Memory B cell (primary cell): ENCODE results near the gene IRAK2.

ENCODE experiments used
- ATAC-seq: fragments of 150-1000 bp; cut with Tn5 transposase; 2 replicates; pipeline ENCODE4 v1.10.0; 2021; ENCODE audit warnings: low read depth, mild to moderate bottlenecking, moderate library complexity
- DNase-seq, 2 donors: peaks; one replicate each; pipeline ENCODE4 v3.0.0; 2022; ENCODE audit warnings: low spot score in 2 of 2
- H3K27ac Mint-ChIP-seq: one replicate; pipeline ENCODE4 v1.8.0; 2022; ENCODE audit warnings: mild to moderate bottlenecking, moderate library complexity, mixed read lengths
- H3K27me3 Mint-ChIP-seq: one replicate; pipeline ENCODE4 v1.8.0; 2022; ENCODE audit warnings: mixed read lengths
- H3K36me3 Mint-ChIP-seq: one replicate; pipeline ENCODE4 v1.8.0; 2022; ENCODE audit warnings: mild to moderate bottlenecking, mixed read lengths
- H3K4me1 Mint-ChIP-seq: one replicate; pipeline ENCODE4 v1.8.0; 2022; ENCODE audit warnings: mixed read lengths
- H3K4me3 Mint-ChIP-seq: one replicate; pipeline ENCODE4 v1.8.0; 2022; ENCODE audit warnings: mild to moderate bottlenecking, moderate library complexity, mixed read lengths
- H3K9me3 Mint-ChIP-seq: one replicate; pipeline ENCODE4 v1.8.0; 2022; ENCODE audit warnings: mixed read lengths

Gene IRAK2

GRCh38 chr3:10233988-10234387, 69.3 kb downstream of the IRAK2 start:
- ATAC-seq (no peak), DNase-seq (no peak)
- no peak overlapping the region for H3K27ac Mint-ChIP-seq
- H3K36me3 Mint-ChIP-seq = peaks cover 27% of the 10 kb centered on the region
- H3K27me3 Mint-ChIP-seq = no peaks in the 10 kb centered on the region
- no peaks in the 10 kb centered on the region for H3K9me3 Mint-ChIP-seq
- peaks cover 6% of the 10 kb centered on the region for H3K4me1 Mint-ChIP-seq
- no peak overlapping the region for H3K4me3 Mint-ChIP-seq

- Mint-ChIP-seq H3K36me3 (peaks cover 29% of the 10 kb centered on the region), H3K9me3 (no peaks in the 10 kb centered on the region), H3K27me3 (no peaks in the 10 kb centered on the region), H3K4me1 (peaks cover 8% of the 10 kb centered on the region), H3K4me3 (no peak overlapping the region), H3K27ac (no peak overlapping the region)
- no peak for DNase-seq
- ATAC-seq = no peak
These were observed 70.0 kb downstream of the IRAK2 start for GRCh38 chr3:10234526-10235230.

GRCh38 chr3:10235551-10235950, 70.8 kb downstream of the IRAK2 start:
- Mint-ChIP-seq H3K36me3 (peaks cover 30% of the 10 kb centered on the region), H3K4me3 (no peak overlapping the region), H3K27ac (no peak overlapping the region), H3K9me3 (no peaks in the 10 kb centered on the region), H3K4me1 (peaks cover 8% of the 10 kb centered on the region), H3K27me3 (no peaks in the 10 kb centered on the region)
- DNase-seq (no peak), ATAC-seq (no peak)

GRCh38 chr3:10238345-10239183, 73.8 kb downstream of the IRAK2 start:
- H3K9me3 Mint-ChIP-seq = no peaks in the 10 kb centered on the region
- H3K27ac Mint-ChIP-seq = no peak overlapping the region
- no peak for DNase-seq
- H3K36me3 Mint-ChIP-seq = peaks cover 25% of the 10 kb centered on the region
- no peak overlapping the region for H3K4me3 Mint-ChIP-seq
- ATAC-seq = no peak
- no peaks in the 10 kb centered on the region for H3K27me3 Mint-ChIP-seq
- peaks cover 6% of the 10 kb centered on the region for H3K4me1 Mint-ChIP-seq

- Mint-ChIP-seq H3K4me1 (peaks cover 6% of the 10 kb centered on the region), H3K9me3 (peaks cover 4% of the 10 kb centered on the region), H3K4me3 (no peak overlapping the region), H3K36me3 (peaks cover 37% of the 10 kb centered on the region), H3K27me3 (no peaks in the 10 kb centered on the region), H3K27ac (no peak overlapping the region)
- ATAC-seq (no peak), DNase-seq (no peak)
These were observed 76.1 kb downstream of the IRAK2 start for GRCh38 chr3:10240799-10241198.

- Mint-ChIP-seq H3K9me3 (peaks cover 4% of the 10 kb centered on the region), H3K27me3 (no peaks in the 10 kb centered on the region), H3K4me1 (peaks cover 6% of the 10 kb centered on the region), H3K4me3 (no peak overlapping the region), H3K27ac (peak overlapping the region; percentile 38), H3K36me3 (peaks cover 30% of the 10 kb centered on the region)
- DNase-seq = no peak
- ATAC-seq = peak; percentile 32
These were observed 77.7 kb downstream of the IRAK2 start for GRCh38 chr3:10242182-10243065.

GRCh38 chr3:10244009-10244408, 79.3 kb downstream of the IRAK2 start:
- Mint-ChIP-seq H3K27ac (no peak overlapping the region), H3K9me3 (peaks cover 4% of the 10 kb centered on the region), H3K4me1 (peaks cover 12% of the 10 kb centered on the region), H3K4me3 (no peak overlapping the region), H3K27me3 (no peaks in the 10 kb centered on the region), H3K36me3 (peaks cover 21% of the 10 kb centered on the region)
- no peak for DNase-seq
- no peak for ATAC-seq

- no peaks in the 10 kb centered on the region for H3K27me3 Mint-ChIP-seq
- peaks cover 4% of the 10 kb centered on the region for H3K9me3 Mint-ChIP-seq
- no peak overlapping the region for H3K27ac Mint-ChIP-seq
- DNase-seq = no peak
- ATAC-seq = no peak
- peaks cover 15% of the 10 kb centered on the region for H3K36me3 Mint-ChIP-seq
- H3K4me3 Mint-ChIP-seq = no peak overlapping the region
- H3K4me1 Mint-ChIP-seq = peaks cover 19% of the 10 kb centered on the region
These were observed 80.5 kb downstream of the IRAK2 start for GRCh38 chr3:10245081-10245712.

GRCh38 chr3:10247679-10248183, 83.0 kb downstream of the IRAK2 start:
- no peaks in the 10 kb centered on the region for H3K27me3 Mint-ChIP-seq
- H3K36me3 Mint-ChIP-seq = peaks cover 21% of the 10 kb centered on the region

GRCh38 chr3:10248184-10248983, 83.7 kb downstream of the IRAK2 start, which contains the start of gene TATDN2:
TSS of gene TATDN2 (plus strand) at chr3:10248459. CDS start at chr3:10249201, 742 bp downstream.
- H3K36me3 Mint-ChIP-seq = peaks cover 22% of the 10 kb centered on the region
- peaks cover 34% of the 10 kb centered on the region for H3K4me1 Mint-ChIP-seq
- DNase-seq = peak; percentile 82 to 86
- H3K4me3 Mint-ChIP-seq = peak within 1 kb of the TSS; percentile 96
- H3K9me3 Mint-ChIP-seq = peaks cover 4% of the 10 kb centered on the region
- peak within 1 kb of the TSS; percentile 95 for H3K27ac Mint-ChIP-seq
- ATAC-seq = peak; percentile 92
- H3K27me3 Mint-ChIP-seq = no peaks in the 10 kb centered on the region

More at GRCh38 chr3:10247679-10248183, 83.0 kb downstream of the IRAK2 start:
- peak overlapping the region; percentile 91 for H3K4me3 Mint-ChIP-seq
- peaks cover 4% of the 10 kb centered on the region for H3K9me3 Mint-ChIP-seq
- H3K4me1 Mint-ChIP-seq = peaks cover 31% of the 10 kb centered on the region
- H3K27ac Mint-ChIP-seq = peak overlapping the region; percentile 95
- ATAC-seq (no peak), DNase-seq (no peak)

GRCh38 chr3:10248984-10249748, 84.4 kb downstream of the IRAK2 start:
- H3K27me3 Mint-ChIP-seq = no peaks in the 10 kb centered on the region

GRCh38 chr3:10249833-10250232, 85.1 kb downstream of the IRAK2 start:
- Mint-ChIP-seq H3K4me1 (peaks cover 47% of the 10 kb centered on the region), H3K36me3 (peaks cover 20% of the 10 kb centered on the region)

More at GRCh38 chr3:10248984-10249748, 84.4 kb downstream of the IRAK2 start:
- Mint-ChIP-seq H3K4me1 (peaks cover 40% of the 10 kb centered on the region), H3K4me3 (peak overlapping the region; percentile 96), H3K36me3 (peaks cover 20% of the 10 kb centered on the region), H3K9me3 (peaks cover 4% of the 10 kb centered on the region), H3K27ac (peak overlapping the region; percentile 95)
- peak in 1 of 2 donors; percentile 31 for DNase-seq
- no peak for ATAC-seq

More at GRCh38 chr3:10249833-10250232, 85.1 kb downstream of the IRAK2 start:
- no peak for DNase-seq
- no peaks in the 10 kb centered on the region for H3K27me3 Mint-ChIP-seq
- peak overlapping the region; percentile 95 for H3K27ac Mint-ChIP-seq
- peaks cover 2% of the 10 kb centered on the region for H3K9me3 Mint-ChIP-seq
- peak overlapping the region; percentile 96 for H3K4me3 Mint-ChIP-seq
- ATAC-seq = no peak
